ENCODE data around the gene GNG12.

DNA sequence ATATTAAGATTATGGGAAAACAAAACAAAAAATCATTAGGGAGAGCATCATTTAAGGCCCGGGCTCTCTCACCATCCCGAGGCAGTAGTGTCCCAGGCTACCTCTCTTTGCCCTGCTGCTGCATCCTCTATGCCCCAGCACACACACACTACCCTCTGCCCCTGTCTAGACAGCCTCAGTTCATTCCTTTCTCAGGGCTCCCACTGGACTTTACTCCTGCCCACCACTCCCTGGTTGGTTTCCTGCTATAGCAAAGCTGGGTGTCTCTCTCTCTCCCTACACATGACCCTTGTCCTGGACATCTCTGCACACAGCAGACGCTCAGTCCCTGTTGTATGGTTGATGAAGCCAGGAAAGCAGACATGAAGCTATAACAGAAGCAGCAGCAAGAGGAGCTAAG is 30.7 kb downstream of the GNG12 start:
- TF ChIP-seq POLR2A (IDR thresholded peaks at IDR 0.05), result no peak
- TF ChIP-seq, protein P1, sequence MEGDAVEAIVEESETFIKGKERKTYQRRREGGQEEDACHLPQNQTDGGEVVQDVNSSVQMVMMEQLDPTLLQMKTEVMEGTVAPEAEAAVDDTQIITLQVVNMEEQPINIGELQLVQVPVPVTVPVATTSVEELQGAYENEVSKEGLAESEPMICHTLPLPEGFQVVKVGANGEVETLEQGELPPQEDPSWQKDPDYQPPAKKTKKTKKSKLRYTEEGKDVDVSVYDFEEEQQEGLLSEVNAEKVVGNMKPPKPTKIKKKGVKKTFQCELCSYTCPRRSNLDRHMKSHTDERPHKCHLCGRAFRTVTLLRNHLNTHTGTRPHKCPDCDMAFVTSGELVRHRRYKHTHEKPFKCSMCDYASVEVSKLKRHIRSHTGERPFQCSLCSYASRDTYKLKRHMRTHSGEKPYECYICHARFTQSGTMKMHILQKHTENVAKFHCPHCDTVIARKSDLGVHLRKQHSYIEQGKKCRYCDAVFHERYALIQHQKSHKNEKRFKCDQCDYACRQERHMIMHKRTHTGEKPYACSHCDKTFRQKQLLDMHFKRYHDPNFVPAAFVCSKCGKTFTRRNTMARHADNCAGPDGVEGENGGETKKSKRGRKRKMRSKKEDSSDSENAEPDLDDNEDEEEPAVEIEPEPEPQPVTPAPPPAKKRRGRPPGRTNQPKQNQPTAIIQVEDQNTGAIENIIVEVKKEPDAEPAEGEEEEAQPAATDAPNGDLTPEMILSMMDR (IDR thresholded peaks at IDR 0.05 in 8 of 11, conservative IDR thresholded peaks at IDR 0.05 in 3 of 11), result no peak
